Urinary bladder (tissue), 4 donors: ENCODE results near the gene MYH9. TPM values are rescaled to one million over a fixed set of nuclear protein-coding genes. Genes with fewer than 3 reads are reported as not detected.

Experiments used
- DNase-seq: peaks from one replicate; pipeline ENCODE4 v3.0.0-alpha.2; 2015; ENCODE audit errors: extremely low spot score
- H3K27ac ChIP-seq: one replicate; pipeline ENCODE4 v1.5.1; 2013; ENCODE audit warnings: low read depth, mild to moderate bottlenecking, moderate library complexity
- H3K36me3 ChIP-seq: one replicate; pipeline ENCODE4 v1.6.1; 2013; ENCODE audit warnings: mild to moderate bottlenecking, moderate library complexity; ENCODE audit not compliant: insufficient read depth
- H3K4me1 ChIP-seq: one replicate; pipeline ENCODE4 v1.6.1; 2013; ENCODE audit warnings: mild to moderate bottlenecking, moderate library complexity; ENCODE audit not compliant: insufficient read depth
- H3K4me3 ChIP-seq: one replicate; pipeline ENCODE4 v1.5.1; 2013; ENCODE audit warnings: low read depth, low read length
- WGBS: extraction: QIAGEN DNeasy Blood & Tissue Kit; methylation state at CpG from one replicate; pipeline ENCODE4 v1.1.7; 2013; 5-methylcytosine and 5-hydroxymethylcytosine counted together
- polyA plus RNA-seq: library from polyadenylated mRNA; stranded (reverse); fragments of 200-250 nt; gene quantifications from one replicate; pipeline ENCODE4 v1.2.3, GENCODE V29; 2013
- total RNA-seq: library from RNA; depleted of rRNA; stranded (reverse); fragments of >200 nt; gene quantifications from one replicate; pipeline ENCODE4 v1.2.3, GENCODE V29; 2014
- donor health status: healthy with polysubstance abuse.
- donor health status: healthy.

MYH9 gene
- total and polyA plus RNA-seq, 2 donors, result 150 to 258 TPM

DNA sequence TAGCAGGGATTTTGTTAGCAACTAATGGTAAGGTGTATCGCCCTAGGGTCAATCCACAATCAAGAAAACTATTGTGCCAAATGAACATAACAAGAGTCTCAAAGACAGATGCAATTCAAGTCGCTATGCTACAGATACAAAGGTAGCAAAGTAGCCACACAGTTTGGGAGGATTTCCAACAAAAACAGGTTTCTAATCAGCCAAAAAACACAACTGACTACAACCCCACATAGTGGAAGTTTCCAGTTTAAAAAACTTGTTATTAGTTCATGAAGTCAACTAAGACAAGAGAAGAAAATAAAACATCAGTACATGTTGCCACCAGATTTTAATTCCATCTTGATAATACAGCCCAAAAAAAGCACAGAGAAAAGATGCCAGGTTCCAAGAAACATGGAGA, 38.0 kb downstream of the MYH9 start:
- Histone ChIP-seq H3K27ac (no peak overlapping the region), H3K4me1 (peaks cover 4% of the 10 kb centered on the region), H3K4me3 (no peak overlapping the region), H3K36me3 (no peaks in the 10 kb centered on the region)
- WGBS, result 79% methylated on average over 2 of the region's 2 CpGs
- DNase-seq, result no peak

- Histone ChIP-seq H3K4me1 (peaks cover 4% of the 10 kb centered on the region), H3K4me3 (no peak overlapping the region), H3K27ac (peak overlapping the region; percentile 57), H3K36me3 (no peaks in the 10 kb centered on the region)
- DNase-seq, result no peak
- 76% methylated on average over 14 of the region's 14 CpGs for WGBS
Observed at GRCh38 chr22:36348760-36349159, 39.0 kb downstream of the MYH9 start.

DNA sequence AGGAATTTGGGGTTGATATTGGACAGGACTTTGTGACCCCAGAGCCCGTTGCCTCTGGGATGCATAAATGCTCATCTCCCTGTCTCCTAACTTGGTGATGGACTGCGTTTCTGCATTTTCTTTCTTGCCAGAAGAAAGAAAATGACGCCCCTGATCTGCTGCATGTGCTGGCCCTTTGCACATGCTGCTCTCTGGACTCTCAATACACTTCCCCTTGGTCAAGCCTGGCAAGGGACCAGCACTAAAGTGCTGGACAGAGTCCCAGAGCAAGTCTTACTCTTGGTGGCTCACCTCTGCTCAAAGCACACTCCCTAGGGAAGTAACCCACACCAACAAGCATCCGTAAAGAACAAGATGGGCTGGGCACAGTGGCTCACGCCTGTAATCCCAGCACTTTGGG, 40.7 kb downstream of the MYH9 start:
- no peak overlapping the region for H3K4me3 ChIP-seq
- DNase-seq, result no peak
- 56% methylated on average over 5 of the region's 5 CpGs for WGBS

GRCh38 chr22:36344106-36344827, 43.5 kb downstream of the MYH9 start:
- Histone ChIP-seq H3K4me3 (no peak overlapping the region), H3K27ac (peak overlapping the region; percentile 53), H3K36me3 (peaks cover 6% of the 10 kb centered on the region), H3K4me1 (no peaks in the 10 kb centered on the region)
- DNase-seq, result no peak
- WGBS, result 78% methylated on average over 23 of the region's 23 CpGs

More for the DNA sequence above, 40.7 kb downstream of the MYH9 start:
- Histone ChIP-seq H3K36me3 (peaks cover 2% of the 10 kb centered on the region), H3K4me1 (peaks cover 4% of the 10 kb centered on the region), H3K27ac (no peak overlapping the region)

DNA sequence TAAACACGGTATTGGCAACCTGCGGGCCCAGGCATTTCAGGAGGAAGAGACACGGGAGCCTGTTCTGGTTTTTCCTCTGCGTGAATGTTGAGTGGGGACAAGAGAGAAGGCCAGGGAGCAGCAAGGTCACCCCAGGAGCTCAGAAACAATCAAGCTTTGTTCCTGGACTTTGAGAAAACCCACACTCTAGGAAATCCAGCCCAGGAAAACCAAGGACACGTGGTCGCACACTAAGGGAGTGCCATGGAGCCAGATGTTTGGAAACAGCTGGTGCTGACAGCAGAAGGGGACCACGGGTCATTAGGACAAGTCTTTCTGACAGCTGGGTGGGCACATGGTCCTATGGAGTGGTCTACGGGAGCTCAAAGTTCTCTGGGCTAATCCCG, 44.1 kb downstream of the MYH9 start:
- 38% methylated on average over 9 of the region's 9 CpGs for WGBS
- Histone ChIP-seq H3K36me3 (peaks cover 6% of the 10 kb centered on the region), H3K4me1 (no peaks in the 10 kb centered on the region), H3K27ac (peak overlapping the region; percentile 53), H3K4me3 (no peak overlapping the region)
- DNase-seq, result no peak

DNA sequence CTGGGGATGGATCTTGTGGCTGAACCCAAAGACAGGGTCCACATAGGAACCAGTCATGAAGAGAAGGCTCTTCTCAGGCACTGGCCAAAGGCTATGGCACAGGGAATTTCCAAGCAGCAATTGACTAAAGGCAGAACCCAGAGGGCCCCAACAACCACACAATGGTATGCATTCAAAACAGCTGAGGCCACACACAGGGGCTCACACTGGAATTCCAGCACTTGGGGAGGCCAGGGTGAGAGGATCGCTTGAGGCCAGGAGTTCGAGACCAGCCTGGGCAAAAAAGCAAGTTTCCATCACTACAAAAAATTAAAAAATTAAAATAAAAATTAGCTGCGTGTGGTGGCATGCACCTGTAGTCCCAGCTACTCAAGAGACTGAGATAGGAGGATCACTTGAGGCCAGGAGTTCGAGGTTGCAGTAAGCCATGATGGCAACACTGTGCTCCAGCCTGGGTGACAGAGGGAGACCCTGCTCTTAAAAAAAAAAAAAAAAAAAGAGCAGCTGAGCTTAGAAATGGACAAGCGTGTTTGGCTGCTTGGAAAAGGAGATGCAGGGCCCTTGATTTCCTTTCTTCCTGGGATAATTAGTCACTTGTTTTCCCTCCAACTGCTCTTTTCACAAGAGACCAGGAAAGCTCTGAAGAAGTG, 44.6 kb downstream of the MYH9 start:
- Histone ChIP-seq H3K4me3 (no peak overlapping the region), H3K36me3 (peaks cover 6% of the 10 kb centered on the region), H3K4me1 (no peaks in the 10 kb centered on the region), H3K27ac (peak overlapping the region; percentile 62)
- 71% methylated on average over 5 of the region's 5 CpGs for whole genome bisulfite sequencing
- no peak for DNase-seq

GRCh38 chr22:36341640-36342041, 46.1 kb downstream of the MYH9 start:
- peaks cover 6% of the 10 kb centered on the region for H3K36me3 ChIP-seq
- no peak for DNase-seq
- H3K27ac ChIP-seq, result no peak overlapping the region
- no peaks in the 10 kb centered on the region for H3K4me1 ChIP-seq
- 74% methylated on average over 10 of the region's 10 CpGs for WGBS
- no peak overlapping the region for H3K4me3 ChIP-seq

DNA sequence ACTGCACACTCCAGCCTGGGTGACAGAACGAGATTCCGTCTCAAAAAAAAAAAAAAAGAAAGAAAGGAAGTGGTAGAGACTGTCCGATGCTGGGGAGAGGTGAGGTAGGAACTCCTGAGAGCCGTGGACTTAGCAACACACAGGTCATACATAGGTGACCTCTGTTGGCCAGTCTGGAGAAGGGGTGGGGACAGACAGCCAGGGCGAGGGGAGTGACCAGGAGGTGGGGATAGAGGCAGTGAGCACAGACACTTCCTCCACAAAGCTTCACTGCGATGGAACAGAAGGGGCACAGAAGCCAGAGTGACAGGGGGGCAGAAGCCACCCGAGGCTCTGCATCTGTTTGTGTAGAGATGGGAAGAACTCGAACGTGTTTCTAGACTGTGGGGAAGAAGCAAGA, 47.1 kb downstream of the MYH9 start:
- Histone ChIP-seq H3K4me1 (no peaks in the 10 kb centered on the region), H3K36me3 (peaks cover 6% of the 10 kb centered on the region), H3K27ac (peak overlapping the region; percentile 14), H3K4me3 (no peak overlapping the region)
- DNase-seq, result no peak
- WGBS, result 41% methylated on average over 9 of the region's 9 CpGs

GRCh38 chr22:36339171-36340065, 48.3 kb downstream of the MYH9 start:
- H3K4me3 ChIP-seq, result no peak overlapping the region

DNA sequence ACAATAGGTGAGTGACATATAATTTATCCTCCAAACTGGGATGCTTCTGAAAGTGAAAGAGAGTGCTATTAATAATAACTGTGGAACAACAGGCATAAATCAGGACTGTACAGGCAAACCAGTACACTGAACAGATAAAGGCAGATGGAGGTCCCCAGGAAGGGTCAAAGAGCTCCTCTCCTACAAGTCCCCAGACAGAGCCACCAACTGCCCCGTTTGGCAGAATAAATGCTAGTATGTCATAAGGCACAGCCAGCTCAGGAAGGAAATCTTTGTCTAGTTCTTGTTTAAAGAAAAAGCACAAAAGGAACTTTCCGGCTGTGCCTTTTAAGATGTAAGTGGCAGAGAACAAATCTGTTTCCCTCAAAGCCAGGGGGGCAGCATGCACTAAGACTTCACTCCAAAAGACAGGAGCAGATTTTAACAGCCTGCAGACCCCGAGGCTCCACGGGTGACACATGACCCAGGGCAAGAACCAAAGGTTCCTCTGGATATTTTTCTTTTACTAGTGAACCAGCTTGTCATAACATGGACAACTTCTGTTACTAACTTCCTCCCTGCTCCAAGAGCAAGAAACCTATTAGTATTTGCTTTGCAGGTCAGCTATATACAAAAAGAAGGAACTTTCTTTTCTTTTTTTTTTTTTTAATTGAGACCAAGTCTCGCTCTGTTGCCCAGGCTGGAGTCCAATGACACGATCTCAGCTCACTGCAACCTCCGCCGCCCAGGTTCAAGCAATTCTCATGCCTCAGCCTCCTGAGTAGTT, 50.2 kb downstream of the MYH9 start:
- Histone ChIP-seq H3K27ac (no peak overlapping the region), H3K4me1 (peaks cover 2% of the 10 kb centered on the region), H3K36me3 (peaks cover 4% of the 10 kb centered on the region), H3K4me3 (no peak overlapping the region)
- DNase-seq, result no peak
- 49% methylated on average over 8 of the region's 8 CpGs for WGBS

More at GRCh38 chr22:36339171-36340065, 48.3 kb downstream of the MYH9 start:
- peaks cover 2% of the 10 kb centered on the region for H3K4me1 ChIP-seq
- H3K36me3 ChIP-seq, result peaks cover 6% of the 10 kb centered on the region
- DNase-seq, result no peak
- 44% methylated on average over 6 of the region's 6 CpGs for WGBS
- no peak overlapping the region for H3K27ac ChIP-seq

- 59% methylated on average over 26 of the region's 26 CpGs for WGBS
- Histone ChIP-seq H3K4me3 (no peak overlapping the region), H3K36me3 (peaks cover 4% of the 10 kb centered on the region), H3K4me1 (peaks cover 2% of the 10 kb centered on the region), H3K27ac (no peak overlapping the region)
- no peak for DNase-seq
Observed at GRCh38 chr22:36336246-36337182, 51.3 kb downstream of the MYH9 start.

DNA sequence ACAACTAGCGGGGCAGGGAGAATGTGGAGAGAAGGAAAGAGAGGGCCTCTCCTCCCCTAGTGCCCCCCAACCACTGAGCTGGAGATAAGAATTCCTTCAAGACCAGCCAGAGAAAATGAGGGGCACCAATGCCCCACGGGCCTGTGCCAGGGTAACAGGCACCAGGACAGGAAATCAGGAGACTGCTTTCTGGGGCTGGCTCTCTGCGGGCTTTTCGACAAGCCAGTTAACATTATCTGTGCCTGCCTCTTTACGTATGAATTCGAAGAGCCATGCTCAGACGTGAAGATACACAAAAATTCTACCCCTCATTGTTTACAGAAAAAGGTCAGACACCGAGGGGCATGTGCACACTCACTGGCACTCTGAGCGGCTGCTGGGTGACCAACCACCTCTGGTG, 52.1 kb downstream of the MYH9 start:
- peaks cover 2% of the 10 kb centered on the region for H3K4me1 ChIP-seq
- WGBS, result 37% methylated on average over 9 of the region's 9 CpGs
- no peak overlapping the region for H3K4me3 ChIP-seq
- H3K27ac ChIP-seq, result peak overlapping the region; percentile 72
- no peak for DNase-seq
- no peaks in the 10 kb centered on the region for H3K36me3 ChIP-seq
